Activated CD4-positive, CD25-positive, alpha-beta regulatory T cell treated with anti-CD3 and anti-CD28 coated beads, Interleukin-2, amount 50 U/mL, for 24 hours (primary cell): ENCODE data around the gene SPINT1.
A peak's percentile ranks its signal among the peaks of the same experiment; 100 is the strongest.

Source experiments
- ATAC-seq, 2 donors: fragments of 150-1000 bp; cut with Tn5 transposase; one replicate each; pipeline ENCODE4 v1.10.0; 2021; ENCODE audit warnings: mild to moderate bottlenecking in 1 of 2, moderate library complexity in 1 of 2

Gene SPINT1

DNA sequence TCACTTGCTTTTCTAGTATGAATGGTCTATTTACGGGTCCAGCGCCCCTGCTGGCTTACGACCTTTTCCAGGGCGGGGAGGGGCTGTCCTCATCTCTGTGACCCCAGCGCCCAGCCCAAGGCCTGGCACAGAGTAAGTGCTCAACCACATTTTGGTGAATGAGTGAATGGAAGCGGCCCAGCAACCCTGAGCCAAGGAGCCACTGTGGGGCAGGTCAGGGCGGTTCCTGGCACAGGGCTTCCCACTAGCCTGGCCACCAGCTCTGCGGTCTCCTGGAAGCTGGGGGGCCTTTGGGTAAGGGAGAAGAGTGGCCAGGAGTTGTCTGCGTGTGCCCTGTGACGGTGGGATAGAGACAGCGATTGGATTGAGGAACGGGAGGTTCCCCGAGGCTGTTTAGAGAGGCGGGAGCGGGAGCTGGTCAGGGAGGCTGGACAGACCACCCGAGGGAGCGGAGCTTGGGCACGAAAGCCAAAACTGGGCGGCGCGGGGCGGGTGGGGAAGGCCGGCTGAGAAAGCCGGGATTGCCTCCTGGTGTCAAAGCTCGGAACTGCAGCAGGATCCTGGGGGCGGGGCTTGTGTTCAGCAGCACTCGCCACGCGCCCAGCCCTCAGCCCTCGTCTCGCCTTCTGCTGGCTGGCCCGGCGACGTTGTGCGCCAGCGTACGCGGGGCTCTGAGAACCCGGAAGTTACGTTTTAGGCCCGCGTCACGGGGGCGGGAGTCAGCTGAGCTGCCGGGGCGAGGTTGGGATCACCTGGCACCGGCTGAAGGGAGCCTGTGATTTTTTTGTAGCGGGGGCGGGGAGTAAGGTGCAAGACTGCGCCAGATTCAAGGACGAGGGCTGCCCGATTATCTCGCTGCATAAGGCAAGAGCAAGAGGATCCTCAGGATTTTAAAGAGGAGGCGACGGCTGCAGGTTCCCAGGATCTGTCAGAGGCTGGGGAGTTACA lies 50.2 kb downstream of the SPINT1 start, which contains the start of gene VPS18:
VPS18 (plus strand) TSS at position 718 of the 948 bp plus-strand sequence. CDS start 319 bp downstream, outside the sequence.
- peak; percentile 98 to 99 for ATAC-seq

DNA sequence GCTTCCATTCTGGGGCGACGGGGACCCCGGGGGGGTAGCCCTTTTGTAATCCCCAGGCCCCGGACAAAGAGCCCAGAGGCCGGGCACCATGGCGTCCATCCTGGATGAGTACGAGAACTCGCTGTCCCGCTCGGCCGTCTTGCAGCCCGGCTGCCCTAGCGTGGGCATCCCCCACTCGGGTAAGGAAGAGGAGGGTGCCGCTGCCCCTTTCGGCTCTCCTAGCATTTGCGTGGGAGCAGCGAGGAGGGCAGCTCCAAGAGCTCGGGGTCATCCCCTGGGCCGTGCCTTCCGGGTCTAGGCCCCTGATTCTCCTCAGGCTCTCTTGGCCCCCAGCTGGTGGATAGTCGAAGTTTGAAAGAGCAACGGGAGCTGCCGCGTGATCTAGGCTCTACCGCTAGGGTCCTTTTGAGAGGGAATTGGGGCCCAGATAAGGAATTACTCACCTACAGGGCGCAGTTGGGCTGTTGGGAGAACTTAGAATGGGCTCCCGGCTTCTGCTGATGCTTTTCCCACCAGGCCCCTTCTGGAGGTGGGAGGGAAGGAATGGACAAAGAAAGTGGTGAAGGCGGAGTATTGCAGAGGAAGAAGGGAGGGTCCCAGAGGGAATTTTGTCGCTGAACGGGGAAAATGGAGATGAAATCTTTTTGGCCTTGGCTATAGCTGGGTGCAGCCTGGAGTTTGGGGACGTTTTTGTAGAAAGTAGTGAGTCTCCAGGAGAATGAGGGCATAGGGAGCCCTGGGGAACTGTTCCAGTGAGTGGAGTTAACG lies 51.0 kb downstream of the SPINT1 start:
- peak; percentile 64 to 68 for ATAC-seq

DNA sequence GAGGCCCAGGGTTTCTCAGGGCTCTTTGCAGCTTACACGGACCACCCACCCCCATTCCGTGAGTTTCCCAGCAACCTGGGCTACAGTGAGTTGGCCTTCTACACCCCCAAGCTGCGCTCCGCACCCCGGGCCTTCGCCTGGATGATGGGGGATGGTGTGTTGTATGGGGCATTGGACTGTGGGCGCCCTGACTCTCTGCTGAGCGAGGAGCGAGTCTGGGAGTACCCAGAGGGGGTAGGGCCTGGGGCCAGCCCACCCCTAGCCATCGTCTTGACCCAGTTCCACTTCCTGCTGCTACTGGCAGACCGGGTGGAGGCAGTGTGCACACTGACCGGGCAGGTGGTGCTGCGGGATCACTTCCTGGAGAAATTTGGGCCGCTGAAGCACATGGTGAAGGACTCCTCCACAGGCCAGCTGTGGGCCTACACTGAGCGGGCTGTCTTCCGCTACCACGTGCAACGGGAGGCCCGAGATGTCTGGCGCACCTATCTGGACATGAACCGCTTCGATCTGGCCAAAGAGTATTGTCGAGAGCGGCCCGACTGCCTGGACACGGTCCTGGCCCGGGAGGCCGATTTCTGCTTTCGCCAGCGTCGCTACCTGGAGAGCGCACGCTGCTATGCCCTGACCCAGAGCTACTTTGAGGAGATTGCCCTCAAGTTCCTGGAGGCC lies 55.8 kb downstream of the SPINT1 start:
- no peak for ATAC-seq

DNA sequence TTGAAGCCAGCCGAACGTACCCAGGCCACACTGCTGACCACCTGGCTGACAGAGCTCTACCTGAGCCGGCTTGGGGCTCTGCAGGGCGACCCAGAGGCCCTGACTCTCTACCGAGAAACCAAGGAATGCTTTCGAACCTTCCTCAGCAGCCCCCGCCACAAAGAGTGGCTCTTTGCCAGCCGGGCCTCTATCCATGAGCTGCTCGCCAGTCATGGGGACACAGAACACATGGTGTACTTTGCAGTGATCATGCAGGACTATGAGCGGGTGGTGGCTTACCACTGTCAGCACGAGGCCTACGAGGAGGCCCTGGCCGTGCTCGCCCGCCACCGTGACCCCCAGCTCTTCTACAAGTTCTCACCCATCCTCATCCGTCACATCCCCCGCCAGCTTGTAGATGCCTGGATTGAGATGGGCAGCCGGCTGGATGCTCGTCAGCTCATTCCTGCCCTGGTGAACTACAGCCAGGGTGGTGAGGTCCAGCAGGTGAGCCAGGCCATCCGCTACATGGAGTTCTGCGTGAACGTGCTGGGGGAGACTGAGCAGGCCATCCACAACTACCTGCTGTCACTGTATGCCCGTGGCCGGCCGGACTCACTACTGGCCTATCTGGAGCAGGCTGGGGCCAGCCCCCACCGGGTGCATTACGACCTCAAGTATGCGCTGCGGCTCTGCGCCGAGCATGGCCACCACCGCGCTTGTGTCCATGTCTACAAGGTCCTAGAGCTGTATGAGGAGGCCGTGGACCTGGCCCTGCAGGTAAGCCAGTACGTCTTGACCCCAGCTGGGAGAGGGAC lies 56.6 kb downstream of the SPINT1 start:
- no peak for ATAC-seq

DNA sequence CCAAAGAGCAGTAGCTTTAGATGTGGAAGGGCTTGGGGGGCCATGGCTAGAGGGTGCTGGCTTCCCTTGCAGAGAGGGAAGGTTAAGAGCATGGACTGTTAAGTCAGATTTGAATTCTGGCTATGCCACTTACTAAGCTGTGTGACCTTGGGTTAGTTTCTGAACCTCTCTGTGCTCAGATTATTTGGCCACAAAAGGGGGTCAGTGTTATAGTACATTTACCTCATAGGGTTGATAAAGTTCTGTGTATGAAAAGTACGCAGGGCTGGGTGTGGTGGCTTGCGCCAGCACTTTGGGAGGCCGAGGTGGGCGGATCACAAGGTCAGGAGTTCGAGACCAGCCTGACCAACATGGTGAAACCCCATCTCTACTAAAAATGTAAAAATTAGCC lies 57.2 kb downstream of the SPINT1 start:
- ATAC-seq: no peak

DNA sequence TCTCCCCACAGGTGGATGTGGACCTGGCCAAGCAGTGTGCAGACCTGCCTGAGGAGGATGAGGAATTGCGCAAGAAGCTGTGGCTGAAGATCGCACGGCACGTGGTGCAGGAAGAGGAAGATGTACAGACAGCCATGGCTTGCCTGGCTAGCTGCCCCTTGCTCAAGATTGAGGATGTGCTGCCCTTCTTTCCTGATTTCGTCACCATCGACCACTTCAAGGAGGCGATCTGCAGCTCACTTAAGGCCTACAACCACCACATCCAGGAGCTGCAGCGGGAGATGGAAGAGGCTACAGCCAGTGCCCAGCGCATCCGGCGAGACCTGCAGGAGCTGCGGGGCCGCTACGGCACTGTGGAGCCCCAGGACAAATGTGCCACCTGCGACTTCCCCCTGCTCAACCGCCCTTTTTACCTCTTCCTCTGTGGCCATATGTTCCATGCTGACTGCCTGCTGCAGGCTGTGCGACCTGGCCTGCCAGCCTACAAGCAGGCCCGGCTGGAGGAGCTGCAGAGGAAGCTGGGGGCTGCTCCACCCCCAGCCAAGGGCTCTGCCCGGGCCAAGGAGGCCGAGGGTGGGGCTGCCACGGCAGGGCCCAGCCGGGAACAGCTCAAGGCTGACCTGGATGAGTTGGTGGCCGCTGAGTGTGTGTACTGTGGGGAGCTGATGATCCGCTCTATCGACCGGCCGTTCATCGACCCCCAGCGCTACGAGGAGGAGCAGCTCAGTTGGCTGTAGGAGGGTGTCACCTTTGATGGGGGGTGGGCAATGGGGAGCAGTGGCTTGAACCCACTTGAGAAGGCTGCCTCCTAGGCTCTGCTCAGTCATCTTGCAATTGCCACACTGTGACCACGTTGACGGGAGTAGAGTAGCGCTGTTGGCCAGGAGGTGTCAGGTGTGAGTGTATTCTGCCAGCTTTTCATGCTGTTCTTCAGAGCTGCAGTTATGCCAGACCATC lies 59.0 kb downstream of the SPINT1 start:
- ATAC-seq: no peak

DNA sequence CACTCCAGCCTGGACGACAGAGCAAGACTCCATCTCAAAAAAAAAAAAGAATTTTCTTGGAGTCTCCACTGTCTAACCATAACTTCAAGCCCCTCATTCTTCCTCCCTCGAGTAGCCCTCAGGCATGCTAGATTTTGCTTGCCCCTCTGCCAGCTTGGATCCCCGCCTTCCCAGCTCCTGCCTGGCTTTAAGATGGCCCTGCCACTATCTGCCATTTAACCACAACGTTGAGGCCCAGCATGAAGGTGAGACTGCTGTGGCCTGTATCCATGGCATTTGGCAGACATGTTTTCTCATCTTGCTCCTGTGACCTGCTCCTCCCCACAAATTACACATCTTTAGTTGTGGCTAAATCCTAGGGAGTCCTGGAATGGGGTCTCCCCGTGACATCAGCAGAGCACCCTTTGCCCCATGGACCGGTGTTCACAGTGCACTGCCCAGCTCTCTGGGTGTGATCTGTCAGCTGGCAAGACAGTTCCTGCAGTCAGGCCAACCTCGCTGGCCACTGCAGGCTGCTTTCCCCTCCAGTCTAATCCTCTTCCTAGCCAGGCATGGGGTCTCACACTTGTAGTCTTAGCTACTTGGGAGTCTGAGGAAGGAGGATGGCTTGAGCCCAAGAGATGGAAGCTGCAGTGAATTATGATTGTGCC lies 60.8 kb downstream of the SPINT1 start:
- ATAC-seq: no peak

DNA sequence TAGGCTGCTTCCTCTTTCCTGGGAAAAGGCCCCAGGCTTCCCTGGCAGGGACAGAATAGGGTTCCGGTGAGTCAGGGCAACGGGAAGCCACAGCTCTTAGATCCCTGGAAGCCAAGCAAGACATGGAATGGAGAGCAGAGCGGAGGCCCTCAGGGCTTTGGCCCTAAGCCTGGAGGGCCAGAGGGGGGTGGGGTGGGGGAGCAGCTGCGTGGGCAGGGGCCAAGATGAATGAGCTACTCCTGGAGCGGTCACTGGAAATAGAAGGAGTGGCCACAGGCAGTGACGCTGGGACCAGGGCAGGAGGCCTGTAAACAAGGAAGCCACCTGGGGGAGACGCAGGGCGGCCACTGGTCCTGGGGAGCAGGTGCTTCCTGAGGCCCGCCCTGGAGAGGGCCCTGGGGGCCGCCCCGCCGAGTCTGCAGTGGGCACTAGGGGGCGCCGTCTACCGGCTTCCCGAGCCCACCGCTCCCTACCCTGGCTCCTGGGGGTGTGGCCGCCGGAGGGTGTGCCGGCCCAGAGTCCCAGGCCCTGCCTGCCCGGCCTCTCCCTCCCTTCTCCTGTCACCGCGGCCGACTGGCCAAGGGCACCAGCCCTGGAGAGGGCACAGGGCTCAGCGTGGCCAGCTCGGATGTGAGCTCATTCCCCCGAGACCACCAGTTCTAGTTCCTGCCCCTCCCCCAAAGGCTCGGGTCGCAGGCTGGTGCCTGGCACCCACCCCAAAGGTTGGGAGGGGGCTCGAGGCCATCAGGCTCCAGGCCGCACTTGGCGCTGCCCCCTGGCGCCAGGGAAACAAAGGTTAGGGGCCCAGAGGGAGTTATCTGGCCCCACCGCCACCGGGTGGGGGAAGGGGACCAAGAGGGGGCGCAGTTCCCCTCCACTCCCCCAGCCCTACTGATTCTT lies 62.5 kb downstream of the SPINT1 start:
- ATAC-seq: peak; percentile 80 to 83

DNA sequence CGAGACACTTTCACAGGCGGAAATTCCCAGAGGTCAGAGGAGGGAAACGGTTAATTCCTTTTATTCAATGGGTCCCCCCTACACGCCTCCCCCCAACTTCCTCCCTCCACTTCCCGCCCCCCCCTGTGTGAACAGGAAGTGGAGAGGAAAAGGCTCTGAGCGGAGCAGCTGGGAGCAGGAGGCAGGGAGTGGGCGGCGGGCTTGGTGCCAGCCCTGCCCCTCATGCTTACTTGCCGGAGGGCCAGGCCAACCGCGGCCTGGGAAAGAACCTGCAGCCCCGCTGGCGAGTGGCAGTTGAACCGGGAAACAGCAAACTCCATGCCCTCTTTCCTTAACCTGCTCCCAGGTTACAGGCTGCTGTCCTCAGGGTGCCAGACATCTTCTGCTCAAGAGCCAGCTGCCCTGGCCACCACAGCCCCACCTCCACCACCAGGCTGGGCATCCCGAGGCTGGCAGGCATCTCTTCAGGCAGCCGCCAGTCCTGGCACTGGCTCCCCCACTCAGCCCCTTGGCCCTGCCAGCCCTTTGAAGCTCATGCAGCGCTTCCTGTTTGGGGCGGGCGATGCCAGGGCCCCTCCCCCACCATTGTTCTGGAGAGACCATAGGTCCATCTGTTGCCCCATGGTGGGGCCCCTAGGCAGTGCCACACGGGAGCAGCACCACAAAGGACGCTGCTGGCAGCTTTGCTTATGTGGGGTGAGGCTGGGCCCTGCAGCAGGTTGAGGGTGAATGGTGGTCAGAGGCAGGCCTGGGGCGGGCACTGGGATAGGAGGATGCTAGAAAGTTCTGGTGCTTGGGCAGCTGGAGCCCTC lies 63.3 kb downstream of the SPINT1 start:
- peak; percentile 42 to 49 for ATAC-seq
